Thoracic aorta (tissue), 2 donors: Measurements from ENCODE around the gene ALG10. TPM values are rescaled to one million over a fixed set of nuclear protein-coding genes. Genes with fewer than 3 reads are reported as not detected.
A peak's percentile ranks its signal among the peaks of the same experiment; 100 is the strongest.
"Not testable (repeated sequence)": the region's sequence is repeated elsewhere in the genome, so short reads cannot be mapped to it uniquely, and the experiment has no call there.

Source experiments
- ATAC-seq: fragments of 150-250 bp; one replicate; pipeline ENCODE4 v1.8.0; 2017; ENCODE audit warnings: low read depth; ENCODE audit not compliant: insufficient number of reproducible peaks, low FRiP score
- DNase-seq: peaks from one replicate; pipeline ENCODE4 v3.0.0-alpha.2; 2020; ENCODE audit warnings: low spot score
- H3K27ac ChIP-seq, 2 donors: fragments of 200-600 bp; sonication (generic); 1 replicate in 1 of 2; 2 replicates in 1 of 2; pipeline ENCODE4 v1.5.1; 2016; ENCODE audit warnings: mild to moderate bottlenecking in 2 of 2, moderate library complexity in 2 of 2
- H3K27me3 ChIP-seq: fragments of 200-600 bp; sonication (generic); replicated peaks from 2 replicates; pipeline ENCODE4 v1.6.0; 2016; ENCODE audit warnings: mild to moderate bottlenecking; ENCODE audit not compliant: insufficient read depth
- H3K36me3 ChIP-seq: fragments of 200-600 bp; sonication (generic); one replicate; pipeline ENCODE4 v1.5.1; 2016
- H3K4me1 ChIP-seq, 2 donors: fragments of 200-600 bp; sonication (generic); 1 replicate in 1 of 2; 2 replicates in 1 of 2; pipeline versions ENCODE4 v1.5.1 to v1.6.0; 2016; ENCODE audit warnings: low read depth in 2 of 2, mild to moderate bottlenecking in 1 of 2; ENCODE audit not compliant: control insufficient read depth in 1 of 2
- H3K4me3 ChIP-seq: fragments of 200-600 bp; sonication (generic); 2 replicates; pipeline ENCODE4 v1.5.1; 2016; ENCODE audit warnings: mild to moderate bottlenecking
- H3K9me3 ChIP-seq: fragments of 200-600 bp; sonication (generic); 2 replicates; pipeline ENCODE4 v1.5.1; 2016
- total RNA-seq, 2 donors: library from RNA; depleted of rRNA; stranded (reverse); fragments of >200 nt; gene quantifications; one replicate each; pipeline versions ENCODE4 v1.1.0 to v1.2.3, GENCODE V29; 2016
- TF ChIP-seq, protein P1 (sequence below): fragments of 200-600 bp; sonication (generic); IDR thresholded peaks from one replicate; pipeline ENCODE4 v1.5.1; 2019; ENCODE audit warnings: antibody characterized with exemption

Gene ALG10
- total RNA-seq, 2 donors from 2014 or later = 5.1 to 11.2 TPM

DNA sequence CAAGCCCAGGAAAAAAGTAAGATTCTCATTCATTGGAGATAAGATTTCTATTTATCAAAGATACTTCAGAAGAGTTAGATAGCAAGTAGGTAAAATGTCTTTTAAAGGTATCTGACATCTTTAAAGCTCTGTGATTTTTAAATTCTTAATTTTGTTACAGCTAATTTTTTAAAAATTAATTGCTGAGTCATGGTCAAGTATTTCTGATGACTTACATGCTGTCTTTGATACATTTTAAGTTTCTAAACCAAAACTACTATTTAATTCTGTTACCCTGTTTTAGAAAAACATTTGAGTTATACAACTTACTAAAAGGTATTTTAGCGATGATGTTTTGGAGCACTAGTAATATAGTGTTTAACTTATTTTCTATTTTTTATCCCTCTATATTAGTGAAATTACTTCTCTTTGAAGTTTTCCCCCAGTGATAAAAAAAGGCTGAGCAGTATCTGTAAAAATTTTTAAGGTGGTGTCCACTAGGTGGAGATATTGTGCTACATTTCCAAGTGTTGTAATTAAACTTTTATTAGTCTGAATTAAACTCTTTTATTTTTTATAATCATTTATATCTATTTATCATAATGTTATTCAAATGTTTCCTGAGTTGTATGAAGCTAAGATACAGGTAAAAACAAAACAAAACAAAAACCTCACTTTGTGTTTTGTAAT lies 11.5 kb downstream of the ALG10 start:
- no peaks in the 10 kb centered on the region for H3K9me3 ChIP-seq
- TF ChIP-seq, protein P1, sequence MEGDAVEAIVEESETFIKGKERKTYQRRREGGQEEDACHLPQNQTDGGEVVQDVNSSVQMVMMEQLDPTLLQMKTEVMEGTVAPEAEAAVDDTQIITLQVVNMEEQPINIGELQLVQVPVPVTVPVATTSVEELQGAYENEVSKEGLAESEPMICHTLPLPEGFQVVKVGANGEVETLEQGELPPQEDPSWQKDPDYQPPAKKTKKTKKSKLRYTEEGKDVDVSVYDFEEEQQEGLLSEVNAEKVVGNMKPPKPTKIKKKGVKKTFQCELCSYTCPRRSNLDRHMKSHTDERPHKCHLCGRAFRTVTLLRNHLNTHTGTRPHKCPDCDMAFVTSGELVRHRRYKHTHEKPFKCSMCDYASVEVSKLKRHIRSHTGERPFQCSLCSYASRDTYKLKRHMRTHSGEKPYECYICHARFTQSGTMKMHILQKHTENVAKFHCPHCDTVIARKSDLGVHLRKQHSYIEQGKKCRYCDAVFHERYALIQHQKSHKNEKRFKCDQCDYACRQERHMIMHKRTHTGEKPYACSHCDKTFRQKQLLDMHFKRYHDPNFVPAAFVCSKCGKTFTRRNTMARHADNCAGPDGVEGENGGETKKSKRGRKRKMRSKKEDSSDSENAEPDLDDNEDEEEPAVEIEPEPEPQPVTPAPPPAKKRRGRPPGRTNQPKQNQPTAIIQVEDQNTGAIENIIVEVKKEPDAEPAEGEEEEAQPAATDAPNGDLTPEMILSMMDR = peak; percentile 35
- no peaks in the 10 kb centered on the region for H3K27me3 ChIP-seq
- H3K4me1 ChIP-seq = no peaks in the 10 kb centered on the region
- H3K4me3 ChIP-seq = no peak overlapping the region
- ATAC-seq = no peak
- DNase-seq = no peak
- H3K27ac ChIP-seq = no peak overlapping the region
- no peaks in the 10 kb centered on the region for H3K36me3 ChIP-seq

DNA sequence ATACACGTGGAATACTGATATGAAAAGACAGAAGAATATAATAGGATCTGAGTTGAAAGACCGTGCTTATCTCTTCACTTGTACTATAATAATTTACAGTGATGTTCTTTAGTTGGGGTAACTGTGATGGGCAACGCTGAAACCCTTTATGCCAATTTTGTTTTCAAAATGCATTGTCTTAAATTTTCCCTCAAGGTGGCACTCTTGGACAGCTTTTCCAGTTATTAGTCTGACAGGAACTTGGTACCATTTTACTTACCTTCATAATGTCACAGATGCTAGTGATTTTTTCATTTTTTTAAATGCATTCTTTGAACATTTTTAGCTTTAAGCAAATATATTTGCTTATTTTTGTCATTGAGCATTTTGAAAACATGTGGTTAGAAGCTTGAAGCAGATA lies 16.1 kb downstream of the ALG10 start:
- H3K36me3 ChIP-seq, H3K27ac ChIP-seq, DNase-seq, H3K27me3 ChIP-seq, H3K9me3 ChIP-seq, H3K4me1 ChIP-seq, H3K4me3 ChIP-seq, ATAC-seq: not testable (repeated sequence)

DNA sequence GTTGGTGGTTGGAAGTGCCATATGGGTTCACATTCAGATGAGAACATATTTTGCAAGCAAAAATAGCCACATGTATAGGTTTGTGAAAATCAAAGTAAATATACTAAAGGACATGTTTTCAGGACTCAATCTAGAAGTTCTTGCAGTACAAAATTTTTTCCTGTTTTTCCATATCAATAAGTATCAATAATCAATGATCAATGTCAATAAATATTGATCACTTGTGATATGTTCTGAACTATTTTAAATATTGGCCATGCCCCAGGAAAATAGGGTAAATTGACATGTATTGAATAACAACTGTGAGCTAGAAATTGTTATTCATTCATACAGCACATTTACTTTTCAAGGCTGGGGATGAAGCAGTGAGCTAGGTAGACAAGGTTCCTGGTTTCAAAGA lies 24.3 kb downstream of the ALG10 start:
- Histone ChIP-seq H3K27ac (no peak overlapping the region), H3K36me3 (no peaks in the 10 kb centered on the region), H3K27me3 (no peaks in the 10 kb centered on the region), H3K4me3 (no peak overlapping the region), H3K9me3 (peaks cover 3% of the 10 kb centered on the region), H3K4me1 (no peaks in the 10 kb centered on the region)
- DNase-seq = no peak
- ATAC-seq = no peak
- TF ChIP-seq, protein P1 = no peak

DNA sequence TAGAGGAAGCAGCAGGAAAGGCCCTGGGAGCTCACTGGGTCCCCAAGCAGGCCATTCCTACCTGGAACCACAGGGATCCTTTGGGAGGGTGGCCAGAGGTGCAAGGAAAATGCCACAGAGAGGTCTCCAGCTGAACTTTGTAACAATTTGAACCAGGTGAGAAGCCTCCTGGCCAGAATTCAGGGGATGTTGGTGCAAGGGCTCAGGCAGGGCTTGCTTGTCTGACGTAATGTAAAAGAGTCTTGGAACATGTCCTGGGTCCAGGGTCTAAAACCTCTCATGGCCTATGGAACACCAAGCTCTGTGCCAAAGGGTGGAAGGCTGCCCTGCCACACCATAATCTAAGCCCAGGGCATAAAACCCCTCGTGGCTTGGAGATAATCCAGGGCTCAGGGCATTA lies 25.6 kb downstream of the ALG10 start:
- H3K27ac ChIP-seq, H3K4me1 ChIP-seq, H3K9me3 ChIP-seq, H3K36me3 ChIP-seq, DNase-seq, H3K27me3 ChIP-seq, H3K4me3 ChIP-seq, ATAC-seq: not testable (repeated sequence)

DNA sequence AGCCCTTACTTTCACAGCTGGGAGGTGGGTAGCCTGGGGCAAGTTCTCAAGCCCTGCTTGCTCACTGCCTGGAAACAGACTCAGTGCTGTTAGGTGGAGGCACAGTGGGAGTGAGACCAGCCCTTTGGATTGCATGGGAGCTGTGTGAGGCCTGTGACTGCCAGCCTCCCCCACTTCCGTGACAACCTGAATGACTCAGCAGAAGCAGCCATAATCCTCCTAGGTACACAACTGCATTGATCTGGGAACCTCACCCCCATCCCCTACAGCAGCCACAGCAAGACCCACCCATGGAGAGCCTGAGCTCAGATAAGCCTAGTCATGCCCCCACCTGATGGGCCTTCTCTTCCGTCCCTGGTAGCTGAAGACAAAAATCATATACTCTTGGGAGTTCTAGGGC lies 26.4 kb downstream of the ALG10 start:
- Histone ChIP-seq H3K27me3 (no peaks in the 10 kb centered on the region), H3K27ac (no peak overlapping the region), H3K4me1 (no peaks in the 10 kb centered on the region), H3K36me3 (no peaks in the 10 kb centered on the region), H3K9me3 (peaks cover 3% of the 10 kb centered on the region), H3K4me3 (no peak overlapping the region)
- ATAC-seq (no peak), DNase-seq (no peak)
- TF ChIP-seq, protein P1 = no peak

DNA sequence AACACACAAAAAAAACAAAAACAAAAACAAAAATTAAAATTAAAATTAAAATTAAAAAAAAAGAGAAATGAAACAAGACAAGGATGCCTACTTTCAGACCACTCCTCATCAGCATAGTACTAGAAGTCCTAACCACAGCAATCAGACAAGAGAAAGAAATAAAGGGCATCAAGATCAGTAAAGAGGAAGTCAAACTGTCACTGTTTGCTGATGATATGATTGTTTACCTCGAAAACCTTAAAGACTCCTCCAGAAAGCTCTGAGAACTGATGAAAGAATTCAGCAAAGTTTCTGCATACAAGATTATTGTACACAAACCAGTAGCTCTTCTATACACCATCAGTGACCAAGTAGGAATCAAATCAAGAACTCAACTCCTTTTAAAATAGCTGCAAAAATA lies 29.2 kb downstream of the ALG10 start:
- Histone ChIP-seq H3K36me3 (no peaks in the 10 kb centered on the region), H3K27ac (no peak overlapping the region), H3K4me1 (no peaks in the 10 kb centered on the region), H3K27me3 (no peaks in the 10 kb centered on the region), H3K9me3 (peaks cover 3% of the 10 kb centered on the region), H3K4me3 (no peak overlapping the region)
- no peak for DNase-seq
- ATAC-seq = no peak
- TF ChIP-seq, protein P1 = no peak
